GM21723 (cell line): Measurements from ENCODE around the gene PCDHGB4.
"Not testable (repeated sequence)": the region's sequence is repeated elsewhere in the genome, so short reads cannot be mapped to it uniquely, and the experiment has no call there.

Experiments used
- ATAC-seq: cut with Tn5 transposase; IDR thresholded peaks from one replicate; pipeline ENCODE4 v1.9.1; 2021; ENCODE audit warnings: mild to moderate bottlenecking, moderate library complexity; ENCODE audit not compliant: unreplicated experiment

Gene PCDHGB4

GRCh38 chr5:141397756-141398551, 10.5 kb downstream of the PCDHGB4 start, which contains the start of gene PCDHGB5:
PCDHGB5 (plus strand) TSS chr5:141397947; CDS start chr5:141398128, 181 bp downstream.
- ATAC-seq = peak; percentile 99

DNA sequence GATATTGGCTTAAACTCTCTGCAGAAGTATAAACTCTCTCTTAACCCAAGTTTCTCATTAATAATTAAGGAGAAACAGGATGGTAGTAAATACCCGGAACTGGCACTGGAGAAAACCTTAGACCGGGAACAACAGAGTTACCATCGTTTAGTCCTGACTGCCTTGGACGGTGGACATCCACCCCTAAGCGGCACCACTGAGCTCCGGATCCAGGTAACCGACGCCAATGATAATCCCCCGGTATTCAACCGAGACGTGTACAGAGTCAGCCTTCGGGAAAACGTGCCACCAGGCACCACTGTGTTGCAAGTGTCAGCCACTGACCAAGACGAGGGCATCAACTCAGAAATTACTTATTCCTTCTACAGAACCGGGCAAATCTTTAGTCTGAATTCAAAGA, 11.1 kb downstream of the PCDHGB4 start:
- no peak for ATAC-seq

DNA sequence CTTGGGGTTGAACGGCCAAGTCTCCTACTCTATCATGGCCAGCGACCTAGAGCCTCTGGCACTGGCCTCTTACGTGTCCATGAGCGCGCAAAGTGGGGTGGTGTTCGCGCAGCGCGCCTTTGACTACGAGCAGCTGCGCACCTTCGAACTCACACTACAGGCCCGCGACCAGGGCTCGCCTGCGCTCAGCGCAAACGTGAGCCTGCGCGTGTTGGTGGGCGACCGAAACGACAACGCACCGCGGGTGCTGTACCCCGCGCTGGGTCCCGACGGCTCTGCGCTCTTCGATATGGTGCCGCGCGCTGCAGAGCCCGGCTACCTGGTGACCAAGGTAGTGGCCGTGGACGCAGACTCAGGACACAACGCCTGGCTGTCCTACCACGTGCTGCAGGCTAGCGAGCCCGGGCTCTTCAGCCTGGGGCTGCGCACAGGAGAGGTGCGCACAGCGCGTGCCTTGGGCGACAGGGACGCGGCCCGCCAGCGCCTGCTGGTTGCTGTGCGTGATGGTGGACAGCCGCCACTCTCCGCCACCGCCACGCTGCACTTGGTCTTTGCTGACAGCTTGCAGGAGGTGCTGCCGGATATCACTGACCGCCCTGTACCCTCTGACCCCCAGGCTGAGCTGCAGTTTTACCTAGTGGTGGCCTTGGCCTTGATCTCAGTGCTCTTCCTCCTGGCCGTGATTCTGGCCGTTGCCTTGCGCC, 12.2 kb downstream of the PCDHGB4 start:
- no peak for ATAC-seq

DNA sequence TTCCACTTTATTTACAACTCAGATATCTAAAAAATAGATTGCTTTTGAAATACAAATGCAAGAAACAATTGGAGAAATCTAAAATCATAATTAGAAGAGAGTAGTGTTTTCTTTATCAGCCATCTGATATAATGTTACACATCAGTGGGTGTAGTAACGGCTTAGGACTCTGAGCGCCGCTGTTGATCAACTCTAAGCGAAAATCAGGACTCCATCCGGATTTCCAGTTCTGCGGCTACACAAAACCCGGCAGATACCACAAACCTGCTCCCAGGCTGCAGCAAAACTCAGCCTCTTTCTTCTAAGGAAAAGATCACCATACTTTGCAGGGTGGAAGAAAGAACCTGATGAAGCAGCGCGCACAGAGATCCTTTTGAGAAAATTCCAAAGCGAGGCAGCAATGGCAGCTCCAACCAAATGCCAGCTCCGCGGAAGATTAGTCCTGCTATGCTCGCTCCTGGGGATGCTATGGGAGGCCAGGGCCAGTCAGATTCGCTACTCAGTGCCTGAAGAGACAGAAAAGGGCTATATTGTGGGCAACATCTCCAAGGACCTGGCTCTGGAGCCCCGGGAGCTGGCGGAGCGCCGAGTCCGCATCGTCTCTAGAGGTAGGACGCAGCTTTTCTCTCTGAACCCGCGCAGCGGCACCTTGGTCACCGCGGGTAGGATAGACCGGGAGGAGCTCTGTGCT, 15.2 kb downstream of the PCDHGB4 start, which contains the start of gene PCDHGA9:
TSS of gene PCDHGA9 (plus strand) at position 226 of the 691 bp plus-strand sequence. CDS start at position 401, 175 bp downstream.
- ATAC-seq = no peak

DNA sequence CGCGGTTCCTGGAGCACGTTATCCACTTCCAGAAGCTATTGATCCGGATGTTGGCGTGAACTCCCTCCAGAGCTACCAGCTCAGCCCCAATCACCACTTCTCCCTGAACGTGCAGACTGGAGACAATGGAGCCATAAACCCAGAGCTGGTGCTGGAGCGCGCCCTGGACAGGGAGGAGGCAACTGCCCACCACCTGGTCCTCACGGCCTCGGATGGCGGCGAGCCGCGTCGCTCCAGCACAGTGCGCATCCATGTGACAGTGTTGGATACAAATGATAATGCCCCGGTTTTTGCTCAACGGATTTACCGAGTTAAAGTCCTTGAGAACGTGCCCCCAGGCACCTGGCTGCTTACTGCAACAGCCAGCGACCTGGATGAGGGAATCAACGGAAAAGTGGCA, 15.9 kb downstream of the PCDHGB4 start:
- no peak for ATAC-seq

GRCh38 chr5:141407790-141408505, 20.4 kb downstream of the PCDHGB4 start, which contains the start of gene PCDHGB6:
PCDHGB6 (plus strand) TSS chr5:141408021; CDS start chr5:141408203, 182 bp downstream.
- ATAC-seq = not testable (repeated sequence)

- ATAC-seq = no peak
These were observed 22.3 kb downstream of the PCDHGB4 start for GRCh38 chr5:141409598-141410306.

DNA sequence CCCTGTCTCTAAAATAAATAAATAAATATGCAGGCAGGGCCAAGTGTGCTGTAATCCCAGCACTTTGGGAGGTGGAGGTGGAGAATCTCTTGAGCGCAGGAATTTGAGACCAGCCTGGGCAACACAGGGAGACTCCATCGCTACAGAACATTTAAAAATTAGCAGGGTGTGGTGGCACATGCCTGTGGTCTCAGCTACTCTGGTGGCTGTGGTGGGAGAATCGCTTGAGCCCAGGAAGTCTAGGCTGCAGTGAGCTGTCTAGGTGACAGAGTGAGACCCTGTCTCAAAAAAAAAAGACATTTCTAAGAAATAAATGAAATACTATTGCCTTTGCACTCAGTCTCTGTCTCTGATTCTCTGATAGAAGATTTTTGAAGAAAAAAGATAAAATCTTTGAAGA, 24.1 kb downstream of the PCDHGB4 start:
- ATAC-seq = no peak

- ATAC-seq = peak; percentile 78
These were observed 25.5 kb downstream of the PCDHGB4 start, which contains the start of gene PCDHGA10 for GRCh38 chr5:141412854-141413539. PCDHGA10 (plus strand) TSS chr5:141412987; CDS start chr5:141413176, 189 bp downstream.

- no peak for ATAC-seq
These were observed 26.1 kb downstream of the PCDHGB4 start for GRCh38 chr5:141413540-141414069.

GRCh38 chr5:141414548-141415274, 27.2 kb downstream of the PCDHGB4 start:
- ATAC-seq = not testable (repeated sequence)

- not testable (repeated sequence) for ATAC-seq
These were observed 27.7 kb downstream of the PCDHGB4 start for GRCh38 chr5:141415275-141415618.

DNA sequence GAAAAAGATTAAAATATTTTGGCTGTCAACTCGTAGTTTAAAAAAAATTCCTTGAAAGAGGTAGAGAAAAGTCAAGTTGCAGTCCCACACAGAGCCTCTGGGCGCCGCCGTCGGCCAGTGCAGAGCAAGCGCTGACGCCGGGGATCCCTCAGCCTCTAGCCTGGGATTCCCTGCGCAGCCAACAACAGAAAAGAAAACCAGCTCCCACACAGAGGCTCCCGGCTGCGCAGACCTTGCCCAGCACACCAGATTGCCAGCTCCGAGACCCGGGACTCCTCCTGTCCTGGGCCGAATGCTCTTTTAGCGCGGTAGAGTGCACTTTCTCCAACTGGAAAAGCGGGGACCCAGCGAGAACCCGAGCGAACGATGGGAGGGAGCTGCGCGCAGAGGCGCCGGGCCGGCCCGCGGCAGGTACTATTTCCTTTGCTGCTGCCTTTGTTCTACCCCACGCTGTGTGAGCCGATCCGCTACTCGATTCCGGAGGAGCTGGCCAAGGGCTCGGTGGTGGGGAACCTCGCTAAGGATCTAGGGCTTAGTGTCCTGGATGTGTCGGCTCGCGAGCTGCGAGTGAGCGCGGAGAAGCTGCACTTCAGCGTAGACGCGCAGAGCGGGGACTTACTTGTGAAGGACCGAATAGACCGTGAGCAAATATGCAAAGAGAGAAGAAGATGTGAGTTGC, 30.1 kb downstream of the PCDHGB4 start, which contains the start of gene PCDHGB7:
TSS of gene PCDHGB7 (plus strand) at position 184 of the 679 bp plus-strand sequence. CDS start at position 367, 183 bp downstream.
- ATAC-seq = peak; percentile 74

DNA sequence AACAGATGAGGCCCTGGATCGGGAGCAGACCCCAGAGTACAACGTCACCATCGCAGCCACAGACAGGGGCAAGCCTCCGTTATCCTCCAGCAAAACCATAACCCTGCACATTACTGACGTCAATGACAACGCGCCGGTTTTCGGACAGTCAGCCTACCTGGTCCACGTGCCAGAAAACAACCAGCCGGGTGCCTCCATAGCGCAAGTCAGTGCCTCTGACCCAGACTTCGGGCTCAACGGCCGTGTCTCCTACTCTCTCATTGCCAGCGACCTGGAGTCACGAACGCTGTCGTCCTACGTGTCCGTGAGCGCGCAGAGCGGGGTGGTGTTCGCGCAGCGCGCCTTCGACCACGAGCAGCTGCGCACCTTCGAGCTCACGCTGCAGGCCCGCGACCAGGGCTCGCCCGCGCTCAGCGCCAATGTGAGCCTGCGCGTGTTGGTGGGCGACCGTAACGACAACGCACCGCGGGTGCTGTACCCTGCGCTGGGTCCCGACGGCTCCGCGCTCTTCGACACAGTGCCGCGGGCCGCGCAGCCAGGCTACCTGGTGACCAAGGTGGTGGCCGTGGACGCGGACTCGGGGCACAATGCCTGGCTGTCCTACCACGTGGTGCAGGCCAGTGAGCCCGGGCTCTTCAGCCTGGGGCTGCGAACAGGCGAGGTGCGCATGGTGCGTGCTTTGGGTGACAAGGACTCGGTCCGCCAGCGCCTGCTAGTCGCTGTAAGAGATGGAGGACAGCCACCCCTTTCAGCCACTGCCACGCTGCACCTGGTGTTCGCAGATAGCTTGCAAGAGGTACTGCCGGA, 31.8 kb downstream of the PCDHGB4 start:
- ATAC-seq = no peak

DNA sequence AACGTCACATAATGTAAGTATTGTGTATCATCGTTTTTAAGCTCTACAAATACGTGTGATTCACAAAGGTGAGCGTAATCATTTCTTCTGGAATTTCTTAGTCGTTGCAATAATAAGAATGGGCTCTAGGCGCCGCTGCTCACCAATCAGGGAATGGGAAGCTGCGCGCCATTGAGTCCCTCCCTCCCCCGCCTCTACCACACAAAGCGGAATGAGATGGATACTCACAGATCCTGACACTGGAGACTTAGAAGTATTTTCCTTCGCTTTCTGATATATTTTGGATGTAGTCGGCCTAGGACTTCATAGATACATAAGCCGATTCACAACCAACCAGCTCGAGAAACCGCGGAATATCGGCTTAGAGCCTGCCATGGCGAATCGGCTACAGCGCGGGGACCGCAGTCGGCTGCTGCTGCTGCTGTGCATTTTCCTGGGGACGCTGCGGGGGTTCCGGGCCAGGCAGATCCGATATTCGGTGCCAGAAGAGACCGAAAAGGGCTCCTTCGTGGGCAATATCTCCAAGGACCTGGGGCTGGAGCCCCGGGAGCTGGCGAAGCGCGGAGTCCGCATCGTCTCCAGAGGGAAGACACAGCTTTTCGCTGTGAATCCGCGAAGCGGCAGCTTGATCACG, 33.5 kb downstream of the PCDHGB4 start, which contains the start of gene PCDHGA11:
TSS of gene PCDHGA11 (plus strand) at position 197 of the 634 bp plus-strand sequence. CDS start at position 374, 177 bp downstream.
- no peak for ATAC-seq

GRCh38 chr5:141421489-141421855, 34.0 kb downstream of the PCDHGB4 start:
- no peak for ATAC-seq
